Uterus (tissue), 4 donors: ENCODE measurements around the gene IL4I1. TPM values are rescaled to one million over a fixed set of nuclear protein-coding genes. Genes with fewer than 3 reads are reported as not detected.

ENCODE experiments used
- DNase-seq, 2 donors: peaks; one replicate each; pipeline ENCODE4 v3.0.0-alpha.2; 2019 to 2020
- H3K27ac ChIP-seq, 2 donors: fragments of 200-600 bp; sonication (generic); 1 replicate in 1 of 2; 2 replicates in 1 of 2; pipeline ENCODE4 v1.5.1; 2016 to 2018
- H3K27me3 ChIP-seq, 2 donors: fragments of 200-600 bp; sonication (generic); one replicate each; pipeline ENCODE4 v1.5.1; 2018 to 2019; ENCODE audit warnings: control low read depth in 1 of 2
- H3K36me3 ChIP-seq, 2 donors: fragments of 200-600 bp; sonication (generic); one replicate each; pipeline ENCODE4 v1.5.1; 2019; ENCODE audit warnings: control low read depth in 1 of 2
- H3K4me1 ChIP-seq, 2 donors: fragments of 200-600 bp; sonication (generic); one replicate each; pipeline ENCODE4 v1.5.1; 2018 to 2019; ENCODE audit warnings: control low read depth in 1 of 2
- H3K4me3 ChIP-seq, 2 donors: fragments of 200-600 bp; sonication (generic); 1 replicate in 1 of 2; 2 replicates in 1 of 2; pipeline ENCODE4 v1.5.1; 2018 to 2019; ENCODE audit warnings: mild to moderate bottlenecking in 1 of 2
- H3K9me3 ChIP-seq, 2 donors: fragments of 200-600 bp; sonication (generic); one replicate each; pipeline ENCODE4 v1.5.1; 2019; ENCODE audit warnings: control low read depth in 1 of 2
- POLR2A ChIP-seq, 2 donors: fragments of 450-650 bp; IDR thresholded peaks; one replicate each; pipeline ENCODE4 v1.6.1; 2016; ENCODE audit warnings: antibody characterized with exemption in 2 of 2, mild to moderate bottlenecking in 1 of 2, moderate library complexity in 1 of 2
- intact Hi-C: fragments of 100-400 bp; cut with DNase I; formaldehyde crosslinking; loops from one replicate; pipeline ENCODE4 v1.15.1; 2023; ENCODE audit warnings: low total_unique reads
- total RNA-seq, 4 donors: library from RNA; depleted of rRNA in 3 of 4; stranded (reverse); fragments of >200 nt in 3 of 4; gene quantifications; one replicate each; pipeline versions ENCODE4 v1.1.0 to v1.2.4, GENCODE V29; 2014 to 2023
- TF ChIP-seq, protein P1 (sequence below), 4 experiments: fragments of 200-600 bp in 2 of 4; fragments of 450-650 bp in 2 of 4; sonication (generic) in 2 of 4; IDR thresholded peaks; one replicate each; pipeline ENCODE4 v1.5.1; 2016 to 2019; ENCODE audit warnings: antibody characterized with exemption in 4 of 4, mild to moderate bottlenecking in 2 of 4, moderate library complexity in 1 of 4
- donor health status: DM: yes; HTN: yes; CAD: no.

The IL4I1 gene
- total RNA-seq, 4 donors from 2014 or later = 0.82 to 1.2 TPM; not detected in 2

DNA sequence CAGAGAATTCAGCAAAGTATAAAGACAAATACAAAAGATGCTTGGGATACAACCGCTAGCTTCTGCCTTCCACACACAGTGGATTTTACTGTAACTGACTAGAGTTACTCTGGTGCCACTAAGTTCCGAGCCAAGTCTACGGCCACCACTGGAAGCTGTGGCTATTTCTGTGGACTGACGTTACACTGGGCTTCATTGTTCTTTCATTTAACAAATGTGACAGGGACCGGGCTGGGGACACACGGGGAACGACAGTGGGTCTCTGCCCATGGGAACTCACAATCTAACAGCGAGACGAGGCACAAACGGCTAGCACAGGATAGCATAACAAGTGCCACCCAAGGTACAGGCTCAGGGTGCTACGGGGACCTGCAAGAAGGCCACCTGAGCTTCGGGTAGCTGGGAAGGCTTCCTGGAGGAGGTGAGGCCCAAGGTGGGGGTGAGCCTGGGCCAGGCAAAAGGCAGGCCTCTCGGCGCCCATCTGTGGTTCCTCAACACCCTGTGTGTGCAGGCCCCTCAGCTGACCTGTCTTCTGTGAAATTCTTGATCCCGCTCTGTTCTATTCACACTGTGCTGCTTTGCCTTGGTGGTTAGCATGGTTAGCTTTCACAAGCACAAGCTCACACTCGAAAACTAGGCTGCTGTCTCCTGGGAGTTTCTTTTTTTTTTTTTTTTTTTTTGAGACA lies 10.3 kb upstream of the IL4I1 start:
- Histone ChIP-seq H3K9me3 (no peaks in the 10 kb centered on the region), H3K36me3 (no peaks in the 10 kb centered on the region), H3K27ac (no peak overlapping the region), H3K27me3 (no peaks in the 10 kb centered on the region), H3K4me1 (peaks cover 0 to 4% of the 10 kb centered on the region in 2 donors), H3K4me3 (no peak overlapping the region)
- TF ChIP-seq, protein P1, sequence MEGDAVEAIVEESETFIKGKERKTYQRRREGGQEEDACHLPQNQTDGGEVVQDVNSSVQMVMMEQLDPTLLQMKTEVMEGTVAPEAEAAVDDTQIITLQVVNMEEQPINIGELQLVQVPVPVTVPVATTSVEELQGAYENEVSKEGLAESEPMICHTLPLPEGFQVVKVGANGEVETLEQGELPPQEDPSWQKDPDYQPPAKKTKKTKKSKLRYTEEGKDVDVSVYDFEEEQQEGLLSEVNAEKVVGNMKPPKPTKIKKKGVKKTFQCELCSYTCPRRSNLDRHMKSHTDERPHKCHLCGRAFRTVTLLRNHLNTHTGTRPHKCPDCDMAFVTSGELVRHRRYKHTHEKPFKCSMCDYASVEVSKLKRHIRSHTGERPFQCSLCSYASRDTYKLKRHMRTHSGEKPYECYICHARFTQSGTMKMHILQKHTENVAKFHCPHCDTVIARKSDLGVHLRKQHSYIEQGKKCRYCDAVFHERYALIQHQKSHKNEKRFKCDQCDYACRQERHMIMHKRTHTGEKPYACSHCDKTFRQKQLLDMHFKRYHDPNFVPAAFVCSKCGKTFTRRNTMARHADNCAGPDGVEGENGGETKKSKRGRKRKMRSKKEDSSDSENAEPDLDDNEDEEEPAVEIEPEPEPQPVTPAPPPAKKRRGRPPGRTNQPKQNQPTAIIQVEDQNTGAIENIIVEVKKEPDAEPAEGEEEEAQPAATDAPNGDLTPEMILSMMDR (IDR thresholded peaks at IDR 0.05) = no peak
- TF ChIP-seq POLR2A (IDR thresholded peaks at IDR 0.05) = no peak
- no peak for DNase-seq
- intact Hi-C loops = no loop called here

DNA sequence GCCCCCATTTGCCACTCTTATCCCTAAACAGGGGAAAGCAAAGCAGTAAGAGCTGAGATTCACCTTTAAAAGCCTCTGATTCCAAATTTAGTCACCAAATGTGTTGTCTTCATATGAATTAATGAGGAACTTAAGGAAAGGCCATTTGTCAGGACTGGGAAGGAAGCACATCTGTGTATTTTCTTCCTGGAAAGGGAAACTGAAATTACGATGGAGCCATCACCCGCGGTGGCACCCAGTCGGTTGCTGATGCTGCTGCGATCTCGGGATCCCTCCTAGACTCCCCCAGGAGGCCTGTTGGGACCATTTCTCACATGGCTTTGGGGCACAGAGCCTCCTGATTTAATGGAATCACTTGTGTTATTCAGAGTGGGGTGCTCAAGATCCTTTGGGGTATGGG lies 7.4 kb upstream of the IL4I1 start:
- no peak for TF ChIP-seq POLR2A (IDR thresholded peaks at IDR 0.05)
- TF ChIP-seq, protein P1 (IDR thresholded peaks at IDR 0.05) = no peak
- H3K4me1 ChIP-seq = no peaks in the 10 kb centered on the region
- intact Hi-C loops = no loop called here
- H3K27ac ChIP-seq = no peak overlapping the region
- H3K9me3 ChIP-seq = no peaks in the 10 kb centered on the region
- no peak for DNase-seq
- H3K27me3 ChIP-seq = no peaks in the 10 kb centered on the region
- no peaks in the 10 kb centered on the region for H3K36me3 ChIP-seq
- H3K4me3 ChIP-seq = no peak overlapping the region

GRCh38 chr19:49895566-49896297 lies 955 bp downstream of the IL4I1 start:
- no peak for TF ChIP-seq POLR2A (IDR thresholded peaks at IDR 0.05)
- TF ChIP-seq, protein P1 (IDR thresholded peaks at IDR 0.05) = no peak
- no peaks in the 10 kb centered on the region for H3K36me3 ChIP-seq
- H3K27ac ChIP-seq = no peak overlapping the region
- H3K9me3 ChIP-seq = no peaks in the 10 kb centered on the region
- DNase-seq = no peak
- intact Hi-C loops = no loop called here
- H3K4me3 ChIP-seq = no peak overlapping the region
- H3K27me3 ChIP-seq = no peaks in the 10 kb centered on the region
- no peaks in the 10 kb centered on the region for H3K4me1 ChIP-seq

DNA sequence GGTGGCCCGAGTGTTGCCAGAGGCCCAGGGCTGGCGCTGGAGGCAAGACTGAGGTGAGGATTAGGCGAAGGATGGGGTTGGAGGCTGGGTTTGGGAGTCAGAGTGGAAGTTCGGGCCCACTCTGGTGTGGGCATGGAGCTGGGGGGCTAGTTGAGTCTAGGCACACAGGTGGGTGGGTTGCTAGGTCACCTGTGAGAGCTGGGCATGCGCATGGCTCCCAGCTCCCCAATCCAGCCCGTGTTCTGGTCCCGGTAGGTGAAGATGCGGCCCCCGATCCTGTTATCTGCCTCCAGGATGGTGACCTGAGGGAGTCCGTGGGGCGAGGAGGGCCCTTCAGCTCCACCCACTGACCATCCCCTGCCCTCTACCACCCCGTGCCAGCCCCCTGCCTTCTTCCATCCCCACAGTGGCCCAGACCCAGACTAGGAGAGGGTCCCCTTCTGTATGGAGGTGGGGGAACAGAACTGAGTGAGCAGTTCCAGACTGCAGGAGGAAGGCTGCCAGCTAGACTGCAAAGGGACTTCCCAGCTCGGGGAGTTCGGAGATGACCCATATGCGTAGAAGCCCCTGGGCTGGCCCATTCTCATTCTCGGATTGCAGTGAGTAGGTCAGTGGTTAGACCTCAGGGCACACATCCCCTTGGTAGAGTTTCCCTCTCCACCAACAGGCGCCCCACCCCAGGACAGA lies 1.7 kb downstream of the IL4I1 start:
- H3K27me3 ChIP-seq = no peaks in the 10 kb centered on the region
- no peak overlapping the region for H3K27ac ChIP-seq
- DNase-seq = no peak
- H3K9me3 ChIP-seq = no peaks in the 10 kb centered on the region
- TF ChIP-seq POLR2A (IDR thresholded peaks at IDR 0.05) = no peak
- TF ChIP-seq, protein P1 (IDR thresholded peaks at IDR 0.05) = no peak
- H3K36me3 ChIP-seq = no peaks in the 10 kb centered on the region
- no peaks in the 10 kb centered on the region for H3K4me1 ChIP-seq
- no peak overlapping the region for H3K4me3 ChIP-seq
- intact Hi-C loops = no loop called here
